Breast epithelium (tissue), 3 donors: Measurements from ENCODE around the gene MOCS3.

Experiments used
- POLR2A ChIP-seq: fragments of 450-650 bp; IDR thresholded peaks from one replicate; pipeline ENCODE4 v1.6.1; 2016; ENCODE audit warnings: antibody characterized with exemption, mild to moderate bottlenecking, moderate library complexity
- POLR2AphosphoS5 ChIP-seq, 3 donors: sonication (generic); formaldehyde crosslinking; IDR thresholded peaks; one replicate each; pipeline ENCODE4 v1.6.1; 2017; ENCODE audit warnings: antibody characterized with exemption in 3 of 3
- TF ChIP-seq, protein P1 (sequence below), 3 donors: fragments of 450-650 bp; IDR thresholded peaks; one replicate each; pipeline ENCODE4 v1.5.1; 2016 to 2017; ENCODE audit warnings: antibody characterized with exemption in 3 of 3, mild to moderate bottlenecking in 3 of 3, moderate library complexity in 3 of 3

DNA sequence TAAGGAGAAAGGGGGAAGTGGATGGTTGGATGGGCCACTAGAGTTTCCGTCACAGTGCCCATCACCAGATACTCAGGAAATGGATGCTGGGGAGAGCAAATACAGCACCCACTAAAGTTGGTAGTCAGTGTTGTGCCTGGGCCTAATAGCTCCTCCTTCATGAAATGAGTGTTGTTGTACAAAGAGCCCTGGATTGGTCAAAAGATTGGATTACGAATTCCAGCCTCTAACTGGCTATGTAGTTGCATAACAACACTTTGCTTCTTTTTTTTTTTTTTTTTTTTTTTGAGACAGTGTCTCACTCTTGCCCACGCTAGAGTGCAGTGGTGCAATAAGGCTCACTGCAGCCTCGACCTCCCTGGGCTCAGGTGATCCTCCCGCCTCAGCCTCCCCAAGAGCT lies 36.9 kb downstream of the MOCS3 start:
- TF ChIP-seq, protein P1, sequence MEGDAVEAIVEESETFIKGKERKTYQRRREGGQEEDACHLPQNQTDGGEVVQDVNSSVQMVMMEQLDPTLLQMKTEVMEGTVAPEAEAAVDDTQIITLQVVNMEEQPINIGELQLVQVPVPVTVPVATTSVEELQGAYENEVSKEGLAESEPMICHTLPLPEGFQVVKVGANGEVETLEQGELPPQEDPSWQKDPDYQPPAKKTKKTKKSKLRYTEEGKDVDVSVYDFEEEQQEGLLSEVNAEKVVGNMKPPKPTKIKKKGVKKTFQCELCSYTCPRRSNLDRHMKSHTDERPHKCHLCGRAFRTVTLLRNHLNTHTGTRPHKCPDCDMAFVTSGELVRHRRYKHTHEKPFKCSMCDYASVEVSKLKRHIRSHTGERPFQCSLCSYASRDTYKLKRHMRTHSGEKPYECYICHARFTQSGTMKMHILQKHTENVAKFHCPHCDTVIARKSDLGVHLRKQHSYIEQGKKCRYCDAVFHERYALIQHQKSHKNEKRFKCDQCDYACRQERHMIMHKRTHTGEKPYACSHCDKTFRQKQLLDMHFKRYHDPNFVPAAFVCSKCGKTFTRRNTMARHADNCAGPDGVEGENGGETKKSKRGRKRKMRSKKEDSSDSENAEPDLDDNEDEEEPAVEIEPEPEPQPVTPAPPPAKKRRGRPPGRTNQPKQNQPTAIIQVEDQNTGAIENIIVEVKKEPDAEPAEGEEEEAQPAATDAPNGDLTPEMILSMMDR (IDR thresholded peaks at IDR 0.05): no peak
- TF ChIP-seq POLR2A (no peak), POLR2AphosphoS5 (IDR thresholded peaks at IDR 0.05) (no peak)
